Endothelial cell of umbilical vein (primary cell): Measurements from ENCODE around the gene NUDC. TPM values are rescaled to one million over a fixed set of nuclear protein-coding genes. Genes with fewer than 3 reads are reported as not detected.

Source experiments
- BruUV-seq: library from RNA; stranded (reverse); fragments of 400-500 nt; replicated peaks from 2 replicates; lab custom pipeline; 2021; lab: Mats Ljungman, UMichigan
- CTCF ChIA-PET: fragments of 300-600, 350-600 bp; sonication (Branson Sonifier 250); formaldehyde crosslinking; loops from one replicate; lab custom pipeline; 2021; ENCODE audit warnings: antibody characterized with exemption, inconsistent platforms; lab: Charles Lee
- POLR2A ChIA-PET: fragments of 300-600, 350-600 bp; sonication (Branson Sonifier 250); formaldehyde crosslinking; loops from one replicate; lab custom pipeline; 2021; ENCODE audit warnings: antibody characterized with exemption, inconsistent platforms; lab: Charles Lee
- DNase-seq: peaks from one replicate; pipeline ENCODE4 v3.0.0-alpha.2; 2011; ENCODE audit warnings: low read depth, low spot score
- FAIRE-seq: peaks from 2 replicates; lab custom pipeline; 2011; peaks lifted over from hg19 to GRCh38; lab: Jason Lieb, UNC
- H2AFZ ChIP-seq: 2 replicates; pipeline ENCODE4 v1.6.0; 2012; ENCODE audit warnings: low read depth, low read length, control low read depth, inconsistent platforms
- H3K27ac ChIP-seq: 2 replicates; pipeline ENCODE4 v1.5.1; 2011; ENCODE audit warnings: low read depth, mild to moderate bottlenecking, control low read depth, low read length, moderate library complexity; ENCODE audit not compliant: insufficient read depth
- H3K27me3 ChIP-seq, 2 experiments: 2 replicates each; pipeline versions ENCODE4 v1.6.0 to v1.6.1; 2011; ENCODE audit warnings: low read length in 2 of 2, mixed read lengths in 1 of 2; ENCODE audit not compliant: control insufficient read depth in 2 of 2, insufficient read depth in 2 of 2
- H3K36me3 ChIP-seq, 2 experiments: 2 replicates in 1 of 2; 3 replicates in 1 of 2; pipeline ENCODE4 v1.5.1; 2011; ENCODE audit warnings: low read length in 2 of 2, mild to moderate bottlenecking in 1 of 2, moderate library complexity in 1 of 2; ENCODE audit not compliant: control insufficient read depth in 2 of 2, insufficient read depth in 2 of 2; ENCODE audit errors: extremely low read depth in 1 of 2
- H3K4me1 ChIP-seq: 3 replicates; pipeline ENCODE4 v1.5.1; 2011; ENCODE audit warnings: mild to moderate bottlenecking, low read length; ENCODE audit not compliant: control insufficient read depth, insufficient read depth; ENCODE audit errors: extremely low read depth
- H3K4me2 ChIP-seq: 2 replicates; pipeline ENCODE4 v1.6.1; 2011; ENCODE audit warnings: low read length, control low read depth, mixed read lengths; ENCODE audit not compliant: insufficient read depth
- H3K4me3 ChIP-seq, 3 experiments: fragments of 200-600 bp in 1 of 3; sonication (generic), shearing (Covaris generic) in 1 of 3; replicated peaks in 1 of 3; 2 replicates each; pipeline ENCODE4 v1.5.1; 2011 to 2016; ENCODE audit warnings: control low read depth in 3 of 3, low read length in 3 of 3, mild to moderate bottlenecking in 2 of 3, inconsistent platforms in 1 of 3, low read depth in 1 of 3, moderate library complexity in 1 of 3; ENCODE audit not compliant: insufficient read depth in 1 of 3
- H3K79me2 ChIP-seq: 2 replicates; pipeline ENCODE4 v1.6.0; 2012; ENCODE audit warnings: low read length, inconsistent platforms; ENCODE audit not compliant: control insufficient read depth, insufficient read depth
- H3K9ac ChIP-seq: replicated peaks from 2 replicates; pipeline ENCODE3; 2011; ENCODE audit warnings: low read length, control low read depth; ENCODE audit not compliant: insufficient read depth; ENCODE audit errors: extremely low read depth
- H3K9me1 ChIP-seq: replicated peaks from 3 replicates; pipeline ENCODE4 v1.6.0; 2011; ENCODE audit warnings: mild to moderate bottlenecking, low read length; ENCODE audit not compliant: control insufficient read depth, insufficient read depth; ENCODE audit errors: extremely low read depth
- H3K9me3 ChIP-seq: replicated peaks from 2 replicates; pipeline ENCODE4 v1.5.1; 2012; ENCODE audit warnings: low read length, inconsistent platforms; ENCODE audit not compliant: control insufficient read depth, insufficient read depth
- H4K20me1 ChIP-seq: replicated peaks from 2 replicates; pipeline ENCODE3; 2011; ENCODE audit warnings: mild to moderate bottlenecking, low read length; ENCODE audit not compliant: control insufficient read depth, insufficient read depth; ENCODE audit errors: extremely low read depth
- EZH2 ChIP-seq: IDR thresholded peaks from 2 replicates; pipeline ENCODE4 v1.6.1; 2012; ENCODE audit warnings: borderline replicate concordance, low read depth, mild to moderate bottlenecking, moderate library complexity, low read length, inconsistent platforms; ENCODE audit not compliant: severe bottlenecking
- FOS ChIP-seq: IDR thresholded peaks from 2 replicates; pipeline ENCODE4 v1.6.1; 2011; ENCODE audit warnings: mild to moderate bottlenecking, low read length, moderate library complexity, borderline replicate concordance; ENCODE audit not compliant: insufficient read depth
- GATA2 ChIP-seq: IDR thresholded peaks from 2 replicates; pipeline ENCODE4 v1.7.0; 2011; ENCODE audit warnings: low read depth, mild to moderate bottlenecking, moderate library complexity, mixed read lengths, low read length; ENCODE audit not compliant: insufficient read length, insufficient read depth
- JUN ChIP-seq: IDR thresholded peaks from 2 replicates; pipeline ENCODE4 v1.6.1; 2011; ENCODE audit warnings: borderline replicate concordance, low read depth; ENCODE audit not compliant: insufficient read length, insufficient read depth
- MYC ChIP-seq: IDR thresholded peaks from one replicate; pipeline ENCODE4 v1.6.1; 2011; ENCODE audit warnings: mild to moderate bottlenecking, low read depth, low read length
- POLR2A ChIP-seq: IDR thresholded peaks from 2 replicates; pipeline ENCODE4 v1.6.1; 2012; ENCODE audit warnings: low read depth, mild to moderate bottlenecking, control low read depth, low read length
- POLR2AphosphoS5 ChIP-seq: IDR thresholded peaks from 2 replicates; pipeline ENCODE4 v1.6.1; 2012; ENCODE audit warnings: low read depth, mild to moderate bottlenecking, control low read depth, low read length, moderate library complexity; ENCODE audit not compliant: insufficient read depth
- dilution Hi-C: fragments of 300-500 bp; cut with MboI; formaldehyde crosslinking; loops from one replicate; pipeline ENCODE4 v1.15.0; 2019; ENCODE audit warnings: low sequenced_read_pairs; ENCODE audit not compliant: extremely low pct_ligation_motif_present
- intact Hi-C: fragments of 100-400 bp; cut with micrococcal nuclease; formaldehyde crosslinking; loops from one replicate; pipeline ENCODE4 v1.10.0; 2022
- polyA plus RNA-seq, 4 experiments: library from polyadenylated mRNA; depleted of rRNA in 3 of 4; stranded (reverse) in 3 of 4; unstranded in 1 of 4; fragments of >200 nt; gene quantifications; 2 replicates each; pipeline versions ENCODE4 v1.2.1 to v1.2.3, GENCODE V29; 2011 to 2012; ENCODE audit warnings: missing spikeins in 1 of 4
- total RNA-seq: library from RNA; stranded (reverse); gene quantifications from 2 replicates; pipeline ENCODE4 v1.2.3, GENCODE V29; 2021
- TF ChIP-seq, protein P1 (sequence below): IDR thresholded peaks from 2 replicates; pipeline ENCODE4 v1.6.1; 2011; ENCODE audit not compliant: insufficient read depth, insufficient read length
- TF ChIP-seq, protein P2 (sequence below), 2 donors: IDR thresholded peaks; 1 replicate in 1 of 2; 2 replicates in 1 of 2; pipeline ENCODE4 v1.5.1; 2011; ENCODE audit warnings: low read length in 2 of 2, mild to moderate bottlenecking in 2 of 2, moderate library complexity in 2 of 2, control low read depth in 1 of 2, inconsistent platforms in 1 of 2, low read depth in 1 of 2; ENCODE audit not compliant: insufficient read depth in 1 of 2; ENCODE audit errors: extremely low read depth in 1 of 2

NUDC gene
- total and polyA plus RNA-seq, 2 donors (not counting 3 experiments of a cell fraction or from before 2014, with no cell fraction given), result 42.5 to 102 TPM

DNA sequence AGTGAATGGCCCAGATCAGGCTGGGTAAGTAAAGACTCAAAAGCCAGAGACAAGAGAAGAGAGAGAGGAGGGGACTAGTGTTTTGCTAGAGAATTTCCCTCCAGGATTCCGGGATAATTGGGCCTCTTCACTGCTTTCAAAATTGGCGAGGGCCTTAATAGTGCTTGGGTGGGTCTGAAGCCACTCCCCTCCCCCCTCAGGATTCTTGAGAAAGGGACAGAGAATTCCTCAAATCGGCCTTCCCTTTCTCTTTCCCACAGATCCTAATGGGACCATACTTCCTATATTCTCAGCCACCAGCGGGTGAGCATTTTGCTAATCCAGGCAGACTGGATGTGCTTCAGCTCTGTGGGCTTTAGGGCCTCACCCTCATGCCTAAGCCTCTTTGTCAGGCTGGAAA lies 46.6 kb upstream of the NUDC start:
- TF ChIP-seq POLR2A (no peak), JUN (no peak), EZH2 (no peak), FOS (no peak), POLR2AphosphoS5 (no peak), GATA2 (no peak), MYC (no peak)
- TF ChIP-seq, protein P1, sequence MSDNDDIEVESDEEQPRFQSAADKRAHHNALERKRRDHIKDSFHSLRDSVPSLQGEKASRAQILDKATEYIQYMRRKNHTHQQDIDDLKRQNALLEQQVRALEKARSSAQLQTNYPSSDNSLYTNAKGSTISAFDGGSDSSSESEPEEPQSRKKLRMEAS, result no peak
- TF ChIP-seq, protein P2, sequence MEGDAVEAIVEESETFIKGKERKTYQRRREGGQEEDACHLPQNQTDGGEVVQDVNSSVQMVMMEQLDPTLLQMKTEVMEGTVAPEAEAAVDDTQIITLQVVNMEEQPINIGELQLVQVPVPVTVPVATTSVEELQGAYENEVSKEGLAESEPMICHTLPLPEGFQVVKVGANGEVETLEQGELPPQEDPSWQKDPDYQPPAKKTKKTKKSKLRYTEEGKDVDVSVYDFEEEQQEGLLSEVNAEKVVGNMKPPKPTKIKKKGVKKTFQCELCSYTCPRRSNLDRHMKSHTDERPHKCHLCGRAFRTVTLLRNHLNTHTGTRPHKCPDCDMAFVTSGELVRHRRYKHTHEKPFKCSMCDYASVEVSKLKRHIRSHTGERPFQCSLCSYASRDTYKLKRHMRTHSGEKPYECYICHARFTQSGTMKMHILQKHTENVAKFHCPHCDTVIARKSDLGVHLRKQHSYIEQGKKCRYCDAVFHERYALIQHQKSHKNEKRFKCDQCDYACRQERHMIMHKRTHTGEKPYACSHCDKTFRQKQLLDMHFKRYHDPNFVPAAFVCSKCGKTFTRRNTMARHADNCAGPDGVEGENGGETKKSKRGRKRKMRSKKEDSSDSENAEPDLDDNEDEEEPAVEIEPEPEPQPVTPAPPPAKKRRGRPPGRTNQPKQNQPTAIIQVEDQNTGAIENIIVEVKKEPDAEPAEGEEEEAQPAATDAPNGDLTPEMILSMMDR (IDR thresholded peaks at IDR 0.05; ENCODE audit: extremely low read depth in 1 of 2, insufficient read depth in 1 of 2, low read depth in 1 of 2, low read length in 2 of 2), result no peak
- H3K4me3 ChIP-seq, result no peak overlapping the region
- FAIRE-seq, result no peak
- intact Hi-C loops (no loop called here), dilution Hi-C loops (no loop called here)
- peaks cover 6 to 16% of the 10 kb centered on the region in 2 experiments for H3K36me3 ChIP-seq
- CTCF ChIA-PET, result interaction anchor here (0.6 kb wide), 1 partner anchor 65 kb away, joined by 3 read pairs; no protein-coding TSS in a partner anchor
- H3K27me3 ChIP-seq, result no peaks in the 10 kb centered on the region
- no peaks in the 10 kb centered on the region for H3K9me3 ChIP-seq
- H3K4me2 ChIP-seq, result no peak overlapping the region
- no peak overlapping the region for H3K27ac ChIP-seq
- H3K79me2 ChIP-seq, result no peaks in the 10 kb centered on the region
- BruUV-seq, result no TSS peak
- H2AFZ ChIP-seq, result no peak overlapping the region
- DNase-seq, result no peak
- POLR2A ChIA-PET, result no interaction called here
- H3K4me1 ChIP-seq, result no peaks in the 10 kb centered on the region
- no peaks in the 10 kb centered on the region for H4K20me1 ChIP-seq
- no peaks in the 10 kb centered on the region for H3K9me1 ChIP-seq
- no peak overlapping the region for H3K9ac ChIP-seq
